C4-2B (cell line): ENCODE data around the gene CCSER1.

Experiments
- H3K27ac ChIP-seq: fragments of 450-650 bp; 2 replicates; pipeline ENCODE4 v1.5.1; 2017
- CTCF ChIP-seq: fragments of 450-650 bp; conservative IDR thresholded peaks from 2 replicates; pipeline ENCODE4 v1.5.1; 2017; ENCODE audit warnings: mild to moderate bottlenecking
- ZFX ChIP-seq: fragments of 450-650 bp; IDR thresholded peaks from 2 replicates; pipeline ENCODE4 v1.6.1; 2017

The CCSER1 gene

GRCh38 chr4:90438522-90438921 lies 311.3 kb downstream of the CCSER1 start:
- H3K27ac ChIP-seq, result no peak overlapping the region
- TF ChIP-seq ZFX (no peak), CTCF (no peak)

- TF ChIP-seq ZFX (no peak), CTCF (no peak)
- H3K27ac ChIP-seq, result peak overlapping the region; percentile 55; the same call in 1 of the 2 replicates
These were observed 314.6 kb downstream of the CCSER1 start for GRCh38 chr4:90441770-90442169.

GRCh38 chr4:90442619-90443018 lies 315.4 kb downstream of the CCSER1 start:
- H3K27ac ChIP-seq, result no peak overlapping the region
- no peak for TF ChIP-seq ZFX
- no peak for TF ChIP-seq CTCF

- no peak for TF ChIP-seq CTCF
- TF ChIP-seq ZFX, result no peak
- no peak overlapping the region for H3K27ac ChIP-seq
These were observed 316.0 kb downstream of the CCSER1 start for GRCh38 chr4:90443231-90443630.

- TF ChIP-seq CTCF (no peak), ZFX (no peak)
- no peak overlapping the region for H3K27ac ChIP-seq
These were observed 317.7 kb downstream of the CCSER1 start for GRCh38 chr4:90444904-90445303.

- no peak overlapping the region for H3K27ac ChIP-seq
- no peak for TF ChIP-seq CTCF
- no peak for TF ChIP-seq ZFX
These were observed 318.2 kb downstream of the CCSER1 start for GRCh38 chr4:90445380-90445779.

- no peak for TF ChIP-seq ZFX
- no peak for TF ChIP-seq CTCF
- no peak overlapping the region for H3K27ac ChIP-seq
These were observed 322.4 kb downstream of the CCSER1 start for GRCh38 chr4:90449626-90450025.
